B cell (primary cell): ENCODE measurements around the gene PIGB. TPM values are rescaled to one million over a fixed set of nuclear protein-coding genes. Genes with fewer than 3 reads are reported as not detected.

Experiments used
- ATAC-seq: fragments of 200-7000 bp; cut with Tn5 transposase; one replicate; pipeline ENCODE4 v1.10.0; 2021; ENCODE audit warnings: low read depth, mild to moderate bottlenecking, moderate number of reproducible peaks, moderate library complexity
- CTCF ChIA-PET: fragments of 350-600 bp; sonication (Branson Sonifier 250); formaldehyde crosslinking; loops from one replicate; lab custom pipeline; 2021; ENCODE audit warnings: antibody characterized with exemption, inconsistent platforms; lab: Charles Lee
- POLR2A ChIA-PET: fragments of 350-600 bp; sonication (Branson Sonifier 250); formaldehyde crosslinking; loops from one replicate; lab custom pipeline; 2021; ENCODE audit warnings: antibody characterized with exemption; lab: Charles Lee
- DNase-seq: peaks from one replicate; pipeline ENCODE4 v3.0.0; 2013
- H2AFZ ChIP-seq: 2 replicates; pipeline ENCODE4 v1.6.1; 2012; ENCODE audit warnings: mild to moderate bottlenecking, low read depth, low read length; ENCODE audit not compliant: insufficient read depth, poor library complexity, severe bottlenecking
- H3K27ac ChIP-seq, 2 donors: 1 replicate in 1 of 2; 2 replicates in 1 of 2; pipeline ENCODE4 v1.5.1; 2012 to 2013; ENCODE audit warnings: low read length in 2 of 2, mild to moderate bottlenecking in 2 of 2, moderate library complexity in 1 of 2
- H3K27me3 ChIP-seq, 4 experiments: fragments of 200-600 bp in 1 of 4; sonication (generic) in 1 of 4; replicated peaks in 1 of 4; 1 replicate in 2 of 4; 2 replicates in 2 of 4; pipeline versions ENCODE4 v1.6.1 to v1.7.0; 2013 to 2016; ENCODE audit warnings: low read length in 3 of 4, mild to moderate bottlenecking in 2 of 4, mixed read lengths in 1 of 4, moderate library complexity in 1 of 4; ENCODE audit not compliant: insufficient read depth in 4 of 4, control insufficient read depth in 3 of 4; ENCODE audit errors: control extremely low read depth in 1 of 4
- H3K36me3 ChIP-seq, 2 experiments: replicated peaks in 1 of 2; 1 replicate in 1 of 2; 2 replicates in 1 of 2; pipeline versions ENCODE4 v1.6.1 to v1.7.1; 2013; ENCODE audit warnings: low read length in 1 of 2; ENCODE audit not compliant: insufficient read depth in 2 of 2, control insufficient read depth in 1 of 2; ENCODE audit errors: control extremely low read depth in 1 of 2, extremely low read depth in 1 of 2
- H3K4me1 ChIP-seq, 2 donors: fragments of 200-600 bp in 1 of 2; sonication (generic) in 1 of 2; 1 replicate in 1 of 2; 2 replicates in 1 of 2; pipeline versions ENCODE4 v1.5.1 to v1.6.1; 2013 to 2017; ENCODE audit warnings: low read length in 2 of 2; ENCODE audit not compliant: control insufficient read depth in 2 of 2, insufficient read depth in 2 of 2
- H3K4me2 ChIP-seq: replicated peaks from 2 replicates; pipeline ENCODE3; 2012; ENCODE audit warnings: mild to moderate bottlenecking, low read depth, low read length; ENCODE audit not compliant: poor library complexity, severe bottlenecking
- H3K4me3 ChIP-seq, 5 experiments: fragments of 200-600 bp in 1 of 5; sonication (generic) in 1 of 5; 1 replicate in 3 of 5; 2 replicates in 2 of 5; pipeline versions ENCODE4 v1.5.1 to v1.7.0; 2011 to 2016; ENCODE audit warnings: low read length in 4 of 5, mild to moderate bottlenecking in 4 of 5, low read depth in 2 of 5, control low read depth in 1 of 5, moderate library complexity in 1 of 5; ENCODE audit not compliant: insufficient read depth in 1 of 5; ENCODE audit errors: control extremely low read depth in 1 of 5, extremely low read depth in 1 of 5
- H3K79me2 ChIP-seq: fragments of 200-600 bp; sonication (generic); one replicate; pipeline ENCODE4 v1.6.0; 2016; ENCODE audit warnings: low read length; ENCODE audit not compliant: control insufficient read depth, insufficient read depth
- H3K9ac ChIP-seq: fragments of 200-600 bp; sonication (generic); 2 replicates; pipeline ENCODE4 v1.6.1; 2017; ENCODE audit warnings: mild to moderate bottlenecking, low read length, moderate library complexity
- H3K9me3 ChIP-seq, 3 donors: one replicate each; pipeline versions ENCODE4 v1.6.1 to v1.7.1; 2013; ENCODE audit warnings: low read length in 2 of 3; ENCODE audit not compliant: control insufficient read depth in 2 of 3, insufficient read depth in 1 of 3; ENCODE audit errors: control extremely low read depth in 1 of 3
- H4K20me1 ChIP-seq: 2 replicates; pipeline ENCODE4 v1.6.0; 2012; ENCODE audit warnings: mild to moderate bottlenecking, low read length; ENCODE audit not compliant: insufficient read depth, control insufficient read depth, poor library complexity, severe bottlenecking
- H3K27ac Mint-ChIP-seq: one replicate; pipeline ENCODE4 v1.8.0; 2021; ENCODE audit warnings: mixed read lengths
- H3K27me3 Mint-ChIP-seq: one replicate; pipeline ENCODE4 v1.8.0; 2021; ENCODE audit warnings: mixed read lengths
- H3K4me1 Mint-ChIP-seq: one replicate; pipeline ENCODE4 v1.8.0; 2021; ENCODE audit warnings: mixed read lengths
- H3K4me3 Mint-ChIP-seq: one replicate; pipeline ENCODE4 v1.8.0; 2021; ENCODE audit warnings: mixed read lengths
- H3K9me3 Mint-ChIP-seq: one replicate; pipeline ENCODE4 v1.8.0; 2022; ENCODE audit warnings: mixed read lengths; ENCODE audit not compliant: insufficient read depth
- EZH2 ChIP-seq: IDR thresholded peaks from 2 replicates; pipeline ENCODE4 v1.6.1; 2012; ENCODE audit warnings: borderline replicate concordance, low read depth, mild to moderate bottlenecking, moderate library complexity, low read length; ENCODE audit not compliant: insufficient read depth, poor library complexity, severe bottlenecking
- WGBS: methylation state at CpG from one replicate; pipeline ENCODE4 v1.1.5; 2013; ENCODE audit warnings: missing lambda C conversion rate; ENCODE audit not compliant: insufficient coverage; 5-methylcytosine and 5-hydroxymethylcytosine counted together
- intact Hi-C: fragments of 100-400 bp; cut with micrococcal nuclease; formaldehyde crosslinking; loops from one replicate; pipeline ENCODE4 v1.10.0; 2022
- polyA plus RNA-seq: library from polyadenylated mRNA; depleted of rRNA; stranded (reverse); fragments of >200 nt; gene quantifications from 2 replicates; pipeline ENCODE4 v1.2.3, GENCODE V29; 2012
- total RNA-seq, 2 donors: library from RNA; stranded (reverse); fragments of 120-200 nt in 1 of 2; gene quantifications; 1 replicate in 1 of 2; 2 replicates in 1 of 2; pipeline versions ENCODE4 v1.2.3 to v1.2.4, GENCODE V29; 2013 to 2022
- TF ChIP-seq, protein P1 (sequence below): fragments of 200-600 bp; IDR thresholded peaks from one replicate; pipeline ENCODE4 v1.8.0; 2022; ENCODE audit warnings: antibody characterized with exemption, mild to moderate bottlenecking

Gene PIGB
- total and polyA plus RNA-seq, 2 donors (not counting 1 experiment from before 2014, with no cell fraction given): 21.1 to 41.7 TPM

DNA sequence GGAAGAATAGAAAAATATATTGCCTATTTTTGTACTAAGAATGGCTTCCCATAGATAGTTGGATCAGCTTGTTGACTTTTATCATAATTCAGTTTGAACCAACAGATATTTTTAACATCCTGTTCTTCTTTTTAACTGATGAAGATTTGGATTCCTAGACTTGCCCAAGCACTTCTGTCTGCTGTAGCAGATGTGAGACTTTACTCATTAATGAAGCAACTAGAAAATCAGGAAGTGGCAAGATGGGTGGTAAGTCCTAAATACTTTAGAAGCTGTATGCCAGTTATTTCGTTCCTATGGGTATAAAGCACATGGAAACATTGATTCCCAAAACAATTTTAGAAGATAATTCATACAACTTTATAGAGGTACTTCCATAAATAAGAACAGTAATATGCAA, 8.4 kb downstream of the PIGB start:
- Histone ChIP-seq H3K79me2 (peaks cover 20% of the 10 kb centered on the region), H2AFZ (no peak overlapping the region), H3K9me3 (no peaks in the 10 kb centered on the region), H3K36me3 (peaks cover 11 to 37% of the 10 kb centered on the region in 2 experiments), H3K4me3 (no peak overlapping the region), H3K27me3 (no peaks in the 10 kb centered on the region), H3K27ac (no peak overlapping the region), H4K20me1 (no peaks in the 10 kb centered on the region), H3K4me2 (no peak overlapping the region), H3K9ac (no peak overlapping the region), H3K4me1 (peaks cover 8 to 14% of the 10 kb centered on the region in 2 donors)
- no peaks in the 10 kb centered on the region for H3K9me3 Mint-ChIP-seq
- no CpG with 5 or more reads among the region's 1 CpG for WGBS
- ChIA-PET POLR2A (interaction anchor here (1.3 kb wide), 1 partner anchor 9 kb away, joined by 3 read pairs; the partner anchor contains the start of genes PIGB and PIGBOS1), CTCF (no interaction called here)
- DNase-seq (no peak), ATAC-seq (no peak)
- no peak overlapping the region for H3K27ac Mint-ChIP-seq
- no peaks in the 10 kb centered on the region for H3K27me3 Mint-ChIP-seq
- intact Hi-C loops: no loop called here
- no peak for TF ChIP-seq EZH2
- TF ChIP-seq, protein P1, sequence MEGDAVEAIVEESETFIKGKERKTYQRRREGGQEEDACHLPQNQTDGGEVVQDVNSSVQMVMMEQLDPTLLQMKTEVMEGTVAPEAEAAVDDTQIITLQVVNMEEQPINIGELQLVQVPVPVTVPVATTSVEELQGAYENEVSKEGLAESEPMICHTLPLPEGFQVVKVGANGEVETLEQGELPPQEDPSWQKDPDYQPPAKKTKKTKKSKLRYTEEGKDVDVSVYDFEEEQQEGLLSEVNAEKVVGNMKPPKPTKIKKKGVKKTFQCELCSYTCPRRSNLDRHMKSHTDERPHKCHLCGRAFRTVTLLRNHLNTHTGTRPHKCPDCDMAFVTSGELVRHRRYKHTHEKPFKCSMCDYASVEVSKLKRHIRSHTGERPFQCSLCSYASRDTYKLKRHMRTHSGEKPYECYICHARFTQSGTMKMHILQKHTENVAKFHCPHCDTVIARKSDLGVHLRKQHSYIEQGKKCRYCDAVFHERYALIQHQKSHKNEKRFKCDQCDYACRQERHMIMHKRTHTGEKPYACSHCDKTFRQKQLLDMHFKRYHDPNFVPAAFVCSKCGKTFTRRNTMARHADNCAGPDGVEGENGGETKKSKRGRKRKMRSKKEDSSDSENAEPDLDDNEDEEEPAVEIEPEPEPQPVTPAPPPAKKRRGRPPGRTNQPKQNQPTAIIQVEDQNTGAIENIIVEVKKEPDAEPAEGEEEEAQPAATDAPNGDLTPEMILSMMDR: no peak
- peaks cover 21% of the 10 kb centered on the region for H3K4me1 Mint-ChIP-seq
- no peak overlapping the region for H3K4me3 Mint-ChIP-seq

DNA sequence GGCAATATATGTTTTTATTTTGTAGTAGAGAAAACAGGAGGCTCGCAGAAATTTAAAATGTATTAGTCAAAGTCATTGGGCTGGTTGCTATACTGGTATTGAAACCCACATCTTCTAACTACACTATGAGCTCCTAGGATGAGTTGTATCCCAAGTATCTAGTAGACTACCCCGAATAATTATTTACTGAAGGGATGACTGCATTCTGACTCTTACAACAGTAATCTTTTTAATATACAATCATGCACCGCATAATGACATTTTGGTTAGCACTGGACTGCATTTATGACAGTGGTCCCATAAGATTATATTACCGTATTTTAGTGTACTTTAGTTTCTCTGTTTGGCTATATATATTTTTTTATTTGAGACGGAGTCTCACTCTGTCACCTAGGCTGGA, 15.3 kb downstream of the PIGB start:
- Histone ChIP-seq H3K4me3 (no peak overlapping the region), H3K9ac (no peak overlapping the region), H3K27me3 (no peaks in the 10 kb centered on the region), H3K79me2 (no peaks in the 10 kb centered on the region), H4K20me1 (no peaks in the 10 kb centered on the region), H3K4me2 (no peak overlapping the region), H2AFZ (no peak overlapping the region), H3K36me3 (peaks cover 19 to 67% of the 10 kb centered on the region in 2 experiments), H3K9me3 (no peaks in the 10 kb centered on the region), H3K27ac (no peak overlapping the region), H3K4me1 (no peaks in the 10 kb centered on the region)
- no peaks in the 10 kb centered on the region for H3K9me3 Mint-ChIP-seq
- H3K4me1 Mint-ChIP-seq: no peaks in the 10 kb centered on the region
- ATAC-seq (no peak), DNase-seq (no peak)
- no peak overlapping the region for H3K4me3 Mint-ChIP-seq
- H3K27ac Mint-ChIP-seq: no peak overlapping the region
- intact Hi-C loops: no loop called here
- ChIA-PET CTCF (no interaction called here), POLR2A (no interaction called here)
- TF ChIP-seq, protein P1: no peak
- no peak for TF ChIP-seq EZH2
- H3K27me3 Mint-ChIP-seq: no peaks in the 10 kb centered on the region
- WGBS: 100% methylated on average over 1 of the region's 5 CpGs
